HG03095 (cell line): ENCODE results near the gene AK5.

ENCODE experiments used
- ATAC-seq: cut with Tn5 transposase; IDR thresholded peaks from one replicate; pipeline ENCODE4 v1.9.1; 2021; ENCODE audit warnings: moderate library complexity; ENCODE audit not compliant: unreplicated experiment

The AK5 gene

DNA sequence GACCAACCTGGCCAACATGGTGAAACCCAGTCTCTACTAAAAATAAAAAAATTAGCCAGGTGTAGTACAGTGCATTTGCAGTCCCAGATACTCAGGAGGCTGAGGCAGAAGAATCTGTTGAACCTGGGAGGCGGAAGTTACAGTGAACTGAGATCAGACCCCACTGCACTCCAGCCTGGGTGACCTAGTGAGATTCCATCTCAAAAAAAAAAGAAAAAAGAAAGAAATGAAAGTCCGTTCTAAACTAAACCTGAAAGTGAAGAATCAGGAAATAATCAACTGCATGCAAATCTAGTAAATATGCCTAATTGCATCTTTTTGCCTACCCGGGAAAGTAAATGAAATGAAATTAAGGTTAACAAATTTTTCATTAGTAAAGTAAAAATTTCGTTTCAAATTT, 301.1 kb downstream of the AK5 start:
- peak; percentile 61 for ATAC-seq

- ATAC-seq: no peak
Observed at GRCh38 chr1:77583483-77583882, 301.7 kb downstream of the AK5 start.

- ATAC-seq: no peak
Observed at GRCh38 chr1:77584884-77585283, 303.1 kb downstream of the AK5 start.

DNA sequence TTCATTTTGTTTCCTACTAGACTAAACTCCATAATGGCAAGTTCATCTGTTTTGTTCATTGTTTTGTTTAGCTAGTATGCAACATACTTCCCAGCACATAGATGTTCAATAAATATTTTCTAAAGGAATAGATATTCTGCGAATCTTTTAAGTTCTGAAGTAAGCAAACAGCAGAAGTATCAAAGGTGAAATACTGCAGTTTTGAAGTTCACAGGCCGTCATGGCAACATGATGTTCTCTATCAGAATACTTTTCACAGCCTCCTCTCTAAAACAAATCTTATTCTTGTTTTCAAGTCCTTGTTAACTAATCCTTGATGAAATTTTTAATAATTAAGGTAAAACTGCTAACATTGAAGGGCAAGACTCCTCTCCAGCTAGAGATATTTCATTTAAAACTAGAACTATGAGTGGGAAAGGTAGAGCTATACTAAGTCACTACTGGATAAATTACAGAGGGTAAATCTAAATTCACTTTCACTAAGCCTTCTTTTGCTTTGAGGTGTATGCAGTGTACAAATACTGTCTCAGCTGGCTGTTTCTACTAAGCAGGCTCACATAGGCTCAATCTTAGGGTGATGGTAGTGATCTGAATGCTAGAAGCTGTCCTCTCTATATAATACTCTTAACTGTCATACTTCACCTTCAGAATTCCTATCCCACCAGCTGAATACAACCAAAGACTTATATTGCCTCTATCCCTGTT, 303.9 kb downstream of the AK5 start:
- no peak for ATAC-seq

DNA sequence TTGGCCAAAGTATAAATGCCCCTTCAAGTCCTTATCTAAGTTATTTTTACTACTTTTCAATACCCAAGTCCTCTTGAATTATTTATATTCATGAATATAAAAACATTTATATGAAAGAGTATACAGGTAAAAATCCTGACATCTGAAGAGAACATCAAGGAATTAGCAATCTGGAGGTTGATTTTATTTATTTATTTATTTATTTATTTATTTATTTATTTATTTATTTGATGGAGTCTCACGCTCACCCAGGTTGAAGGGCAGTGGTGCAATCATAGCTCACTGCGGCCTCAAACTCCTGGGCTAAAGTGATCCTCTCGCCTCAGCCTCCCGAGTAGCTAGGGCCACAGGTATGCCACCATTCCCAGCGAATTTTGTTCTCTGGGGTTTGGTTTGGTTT, 307.4 kb downstream of the AK5 start:
- ATAC-seq: no peak

GRCh38 chr1:77590651-77591050, 308.8 kb downstream of the AK5 start:
- ATAC-seq: no peak

DNA sequence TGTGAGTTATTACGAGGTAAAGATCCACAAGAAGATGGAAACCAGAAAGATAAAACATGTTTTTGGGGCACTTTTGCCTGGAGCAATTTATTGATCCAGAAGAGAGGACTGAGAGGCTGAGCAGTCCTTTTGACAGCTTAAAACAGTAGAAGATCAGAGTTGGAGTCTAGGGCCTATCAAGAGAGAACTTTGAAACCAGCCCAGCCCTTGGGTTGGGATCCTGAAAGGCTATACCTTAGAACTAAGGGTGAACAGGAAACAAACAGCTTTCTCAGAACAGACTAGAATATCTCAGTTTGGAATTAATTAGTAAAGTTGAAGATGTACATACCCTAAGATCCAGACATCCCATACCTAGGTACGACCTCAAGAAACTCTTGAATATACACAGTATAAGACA, 311.1 kb downstream of the AK5 start:
- ATAC-seq: no peak

GRCh38 chr1:77594366-77595112, 312.7 kb downstream of the AK5 start:
- peak; percentile 93 for ATAC-seq

DNA sequence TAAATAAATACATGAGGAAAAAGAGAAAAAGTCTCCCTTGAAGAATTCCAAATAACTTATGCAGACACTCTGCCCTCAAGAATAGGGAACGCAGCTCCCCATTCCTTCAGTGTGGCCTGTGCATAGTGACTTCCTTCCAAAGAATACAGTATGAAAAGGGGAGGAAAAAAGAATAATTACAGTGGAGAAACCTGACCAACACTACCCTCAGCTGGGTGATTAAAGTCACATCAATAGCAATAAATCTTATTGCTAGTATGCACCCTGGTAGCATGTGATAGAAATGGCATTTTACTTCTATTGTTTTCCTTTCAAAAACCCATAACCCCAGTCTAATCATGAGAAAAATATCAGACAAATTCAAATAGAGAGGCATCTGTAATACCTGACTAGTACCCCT, 315.5 kb downstream of the AK5 start:
- ATAC-seq: no peak

DNA sequence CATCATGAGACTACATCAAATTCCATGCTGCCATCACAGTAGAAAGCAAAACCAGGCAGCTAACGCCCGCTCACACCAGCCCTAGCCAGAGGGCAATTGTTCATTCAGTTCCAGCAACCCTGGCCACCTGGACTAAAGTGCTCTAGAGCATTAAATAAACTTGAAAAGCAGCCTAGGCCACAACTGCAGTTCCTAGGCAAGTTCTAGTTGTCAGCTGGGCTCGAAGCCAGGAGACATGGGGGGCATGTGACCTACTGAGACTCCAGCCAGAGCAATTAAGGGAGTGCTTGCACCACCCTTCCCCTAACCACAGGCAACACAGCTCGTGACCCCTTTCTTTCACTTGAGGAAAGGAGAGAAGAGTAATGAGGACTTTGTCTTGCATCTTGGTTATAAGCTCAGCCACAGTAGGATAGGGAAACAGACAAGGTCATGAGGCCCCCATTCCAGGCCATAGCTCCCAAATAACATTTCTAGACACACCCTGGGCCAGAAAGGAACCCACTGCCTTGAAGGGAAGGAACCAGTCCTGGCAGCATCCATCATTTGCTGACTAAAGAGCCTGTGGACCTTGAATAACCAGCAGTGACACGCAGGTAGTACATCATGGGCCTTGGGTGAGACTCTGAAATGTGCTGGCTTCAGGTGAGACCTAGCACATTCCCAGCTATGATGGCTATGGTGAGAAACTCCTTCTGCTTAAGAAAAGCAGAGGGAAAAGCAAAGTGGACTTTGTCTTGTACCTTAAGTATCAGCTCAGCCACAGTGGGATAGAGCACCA, 323.6 kb downstream of the AK5 start:
- no peak for ATAC-seq

DNA sequence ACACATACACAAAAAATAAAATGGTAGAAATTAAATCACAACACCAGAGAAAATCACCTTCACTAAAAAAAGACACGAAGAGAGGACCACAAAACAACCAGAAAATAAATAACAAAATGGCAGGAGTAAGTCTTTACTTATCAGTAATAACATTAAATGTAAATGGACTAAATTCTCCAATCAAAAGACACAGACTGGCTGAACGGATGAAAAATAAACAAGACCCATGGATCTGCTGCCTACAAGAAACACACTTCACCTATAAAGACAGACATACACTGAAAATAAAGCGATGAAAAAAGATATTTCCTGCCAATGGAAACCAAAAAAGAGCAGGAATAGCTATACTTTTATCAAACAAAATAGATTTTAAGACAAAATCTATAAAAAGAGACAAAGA, 327.1 kb downstream of the AK5 start:
- ATAC-seq: no peak
